Right cardiac atrium (tissue), 5 donors: ENCODE results near the gene MSANTD2. TPM values are rescaled to one million over a fixed set of nuclear protein-coding genes. Genes with fewer than 3 reads are reported as not detected.

Source experiments
- polyA plus RNA-seq: library from polyadenylated mRNA; stranded (reverse); fragments of 200-250 nt; gene quantifications from one replicate; pipeline ENCODE4 v1.2.3, GENCODE V29; 2013
- total RNA-seq, 4 donors: library from RNA; stranded (reverse); fragmentation: NEBNext Ultra II Directional; extraction: Animal tissue kit (Norgen Biotek cat#: 25700); gene quantifications; one replicate each; pipeline ENCODE4 v1.2.1, GENCODE V29; 2021
- donor health status: healthy with polysubstance abuse.
- donor health status: DM: no; HTN: yes; CAD: no.
- donor health status: DM: no; HTN: no; CAD: no.
- donor health status: DM: no; HTN: yes; CAD: no; lungs with severe emphysema.
- donor health status: DM: yes; HTN: yes; CAD: no.

MSANTD2 gene
- total and polyA plus RNA-seq, 5 donors = 3.5 to 6.7 (median 5.1) TPM

Other genes starting within 250 kb of the MSANTD2 start
- not detected for gene OR8A1, start 230.4 kb downstream of the MSANTD2 start, total RNA-seq
- gene OR8A1, start 230.4 kb downstream of the MSANTD2 start, polyA plus RNA-seq = not detected
- gene PANX3, start 189.0 kb downstream of the MSANTD2 start, total RNA-seq = not detected
- not detected for gene PANX3, start 189.0 kb downstream of the MSANTD2 start, polyA plus RNA-seq
- gene TBRG1, start 177.5 kb downstream of the MSANTD2 start, total RNA-seq = 10 to 100 TPM; 22.7 to 28.6 (median 26.5) TPM
- gene TBRG1, start 177.5 kb downstream of the MSANTD2 start, polyA plus RNA-seq = 17.9 TPM
- gene SIAE, start 126.7 kb downstream of the MSANTD2 start, total RNA-seq = 10 to 100 TPM; 43.4 to 72.6 (median 53.9) TPM
- 44.6 TPM for gene SIAE, start 126.7 kb downstream of the MSANTD2 start, polyA plus RNA-seq
- 1 to 10 TPM; 2.3 to 4.0 (median 3.0) TPM for gene SPA17, start 126.5 kb downstream of the MSANTD2 start, total RNA-seq
- gene SPA17, start 126.5 kb downstream of the MSANTD2 start, polyA plus RNA-seq = 7.9 TPM
- 10 to 100 TPM in 2 of 4 donors, 1 to 10 TPM in 2; 5.3 to 11.1 (median 9.0) TPM for gene NRGN, start 60.5 kb downstream of the MSANTD2 start, total RNA-seq
- gene NRGN, start 60.5 kb downstream of the MSANTD2 start, polyA plus RNA-seq = 16.0 TPM
- 1 to 10 TPM in 3 of 4 donors, under 1 TPM in 1; 0.97 to 1.4 (median 1.0) TPM for gene VSIG2, start 48.2 kb downstream of the MSANTD2 start, total RNA-seq
- 0.43 TPM for gene VSIG2, start 48.2 kb downstream of the MSANTD2 start, polyA plus RNA-seq
- gene ESAM, start 38.1 kb downstream of the MSANTD2 start, total RNA-seq = 10 to 100 TPM; 31.2 to 49.8 (median 41.9) TPM
- gene ESAM, start 38.1 kb downstream of the MSANTD2 start, polyA plus RNA-seq = 51.8 TPM
- 10 to 100 TPM in 2 of 4 donors, 1 to 10 TPM in 2; 9.8 to 11.0 (median 10.2) TPM for gene ROBO3, start 65.0 kb upstream of the MSANTD2 start, total RNA-seq
- 15.4 TPM for gene ROBO3, start 65.0 kb upstream of the MSANTD2 start, polyA plus RNA-seq
- gene ROBO4, start 97.5 kb upstream of the MSANTD2 start, total RNA-seq = 10 to 100 TPM; 11.7 to 17.4 (median 15.0) TPM
- 16.8 TPM for gene ROBO4, start 97.5 kb upstream of the MSANTD2 start, polyA plus RNA-seq
- gene HEPN1, start 118.8 kb upstream of the MSANTD2 start, total RNA-seq = not detected
- gene HEPN1, start 118.8 kb upstream of the MSANTD2 start, polyA plus RNA-seq = not detected
- gene HEPACAM, start 135.6 kb upstream of the MSANTD2 start, total RNA-seq = 1 to 10 TPM in 1 of 4 donors, under 1 TPM in 3; 0.26 to 1.9 (median 0.38) TPM
- gene HEPACAM, start 135.6 kb upstream of the MSANTD2 start, polyA plus RNA-seq = 0.43 TPM
- under 1 TPM; 0.17 to 0.47 (median 0.33) TPM for gene CCDC15, start 153.8 kb upstream of the MSANTD2 start, total RNA-seq
- gene CCDC15, start 153.8 kb upstream of the MSANTD2 start, polyA plus RNA-seq = 0.09 TPM